Endodermal cell (in vitro differentiated cells): ENCODE measurements around the gene IL26. TPM values are rescaled to one million over a fixed set of nuclear protein-coding genes. Genes with fewer than 3 reads are reported as not detected.

Experiments
- DNase-seq: peaks from one replicate; pipeline ENCODE4 v3.0.0-alpha.2; 2017
- H3K27ac ChIP-seq: 2 replicates; pipeline ENCODE4 v1.5.1; 2013; ENCODE audit warnings: mild to moderate bottlenecking, low read depth, low read length, moderate library complexity
- H3K27me3 ChIP-seq: 2 replicates; pipeline ENCODE4 v1.6.1; 2013; ENCODE audit warnings: mild to moderate bottlenecking, low read length, moderate library complexity; ENCODE audit not compliant: insufficient read depth, control insufficient read depth, poor library complexity, severe bottlenecking
- H3K36me3 ChIP-seq: 2 replicates; pipeline ENCODE4 v1.7.0; 2013; ENCODE audit warnings: mild to moderate bottlenecking, low read length, moderate library complexity; ENCODE audit not compliant: control insufficient read depth, insufficient read depth
- H3K4me1 ChIP-seq: one replicate; pipeline ENCODE4 v1.7.0; 2013; ENCODE audit warnings: low read length; ENCODE audit not compliant: control insufficient read depth, insufficient read depth
- H3K4me3 ChIP-seq: 2 replicates; pipeline ENCODE4 v1.5.1; 2013; ENCODE audit warnings: mild to moderate bottlenecking, low read length, moderate library complexity
- H3K9ac ChIP-seq: 2 replicates; pipeline ENCODE4 v1.6.1; 2013; ENCODE audit warnings: mild to moderate bottlenecking, low read length, moderate library complexity; ENCODE audit not compliant: poor library complexity, severe bottlenecking; ENCODE audit errors: extremely low read depth
- H3K9me3 ChIP-seq: 2 replicates; pipeline ENCODE4 v1.6.1; 2013; ENCODE audit warnings: mild to moderate bottlenecking, low read length, moderate library complexity; ENCODE audit not compliant: control insufficient read depth
- H3K27ac Mint-ChIP-seq: 2 replicates; pipeline ENCODE4 v1.8.0; 2020; ENCODE audit warnings: mixed read lengths
- H3K27me3 Mint-ChIP-seq: 2 replicates; pipeline ENCODE4 v1.8.0; 2021; ENCODE audit warnings: mild to moderate bottlenecking, mixed read lengths; ENCODE audit not compliant: insufficient read depth
- H3K36me3 Mint-ChIP-seq: 2 replicates; pipeline ENCODE4 v1.8.0; 2020; ENCODE audit warnings: low read depth, mixed read lengths
- H3K4me1 Mint-ChIP-seq: 2 replicates; pipeline ENCODE4 v1.8.0; 2020; ENCODE audit warnings: mixed read lengths
- H3K4me3 Mint-ChIP-seq: 2 replicates; pipeline ENCODE4 v1.8.0; 2020; ENCODE audit warnings: mild to moderate bottlenecking, moderate library complexity, mixed read lengths
- H3K9me3 Mint-ChIP-seq: 2 replicates; pipeline ENCODE4 v1.8.0; 2020; ENCODE audit warnings: mild to moderate bottlenecking, mixed read lengths
- CTCF ChIP-seq: fragments of 200-600 bp; sonication (generic); conservative IDR thresholded peaks from 2 replicates; pipeline ENCODE4 v1.5.0; 2021; ENCODE audit warnings: antibody characterized with exemption, mild to moderate bottlenecking
- WGBS, 2 experiments: methylation state at CpG; one replicate each; pipeline versions ENCODE4 v1.1.5 to v1.1.7; 2013; ENCODE audit warnings: missing lambda C conversion rate in 2 of 2, mixed read lengths in 1 of 2; ENCODE audit not compliant: insufficient coverage in 1 of 2, insufficient read length in 1 of 2; 5-methylcytosine and 5-hydroxymethylcytosine counted together
- total RNA-seq, 2 donors: library from RNA; stranded (reverse); fragmentation: NEBNext Ultra II Directional in 1 of 2; extraction: Animal tissue kit (Norgen Biotek cat#: 25700) in 1 of 2; gene quantifications; 2 replicates in 1 of 2; 3 replicates in 1 of 2; pipeline ENCODE4 v1.2.1, GENCODE V29; 2021

Gene IL26
- total RNA-seq, 2 donors from 2014 or later, result not detected

GRCh38 chr12:68263366-68263765 lies 37.8 kb upstream of the IL26 start:
- TF ChIP-seq CTCF, result no peak

GRCh38 chr12:68261896-68262295 lies 36.3 kb upstream of the IL26 start:
- no peaks in the 10 kb centered on the region for H3K9me3 ChIP-seq
- H3K4me1 Mint-ChIP-seq, result peaks cover 10% of the 10 kb centered on the region
- TF ChIP-seq CTCF, result no peak

More at GRCh38 chr12:68263366-68263765, 37.8 kb upstream of the IL26 start:
- H3K9ac ChIP-seq, result no peak overlapping the region
- no peak for DNase-seq
- H3K27me3 ChIP-seq, result no peaks in the 10 kb centered on the region
- H3K27ac Mint-ChIP-seq, result no peak overlapping the region
- no peak overlapping the region for H3K27ac ChIP-seq
- no peaks in the 10 kb centered on the region for H3K36me3 Mint-ChIP-seq
- no peaks in the 10 kb centered on the region for H3K9me3 ChIP-seq
- H3K27me3 Mint-ChIP-seq, result peaks cover 10% of the 10 kb centered on the region
- no peak overlapping the region for H3K4me3 Mint-ChIP-seq
- WGBS, 2 experiments, result 86 to 92% methylated on average over 1 of the region's 1 CpG
- no peaks in the 10 kb centered on the region for H3K36me3 ChIP-seq
- H3K4me3 ChIP-seq, result no peak overlapping the region
- H3K9me3 Mint-ChIP-seq, result no peaks in the 10 kb centered on the region
- no peaks in the 10 kb centered on the region for H3K4me1 ChIP-seq
- H3K4me1 Mint-ChIP-seq, result peaks cover 10% of the 10 kb centered on the region

GRCh38 chr12:68260153-68260552 lies 34.5 kb upstream of the IL26 start:
- WGBS, 2 experiments, result 82 to 100% methylated on average over 1 to 3 of the region's 3 CpGs
- no peak overlapping the region for H3K27ac ChIP-seq
- no peaks in the 10 kb centered on the region for H3K9me3 Mint-ChIP-seq
- H3K4me1 ChIP-seq, result no peaks in the 10 kb centered on the region
- no peak overlapping the region for H3K27ac Mint-ChIP-seq
- no peak for DNase-seq
- peaks cover 10% of the 10 kb centered on the region for H3K4me1 Mint-ChIP-seq
- H3K36me3 Mint-ChIP-seq, result no peaks in the 10 kb centered on the region
- H3K9ac ChIP-seq, result no peak overlapping the region
- H3K4me3 ChIP-seq, result no peak overlapping the region
- no peaks in the 10 kb centered on the region for H3K9me3 ChIP-seq
- no peaks in the 10 kb centered on the region for H3K27me3 ChIP-seq
- no peaks in the 10 kb centered on the region for H3K36me3 ChIP-seq
- TF ChIP-seq CTCF, result no peak
- H3K27me3 Mint-ChIP-seq, result peaks cover 7% of the 10 kb centered on the region
- no peak overlapping the region for H3K4me3 Mint-ChIP-seq

More at GRCh38 chr12:68261896-68262295, 36.3 kb upstream of the IL26 start:
- peaks cover 10% of the 10 kb centered on the region for H3K27me3 Mint-ChIP-seq
- H3K27me3 ChIP-seq, result no peaks in the 10 kb centered on the region
- no peak overlapping the region for H3K4me3 Mint-ChIP-seq
- no peaks in the 10 kb centered on the region for H3K4me1 ChIP-seq
- H3K36me3 Mint-ChIP-seq, result no peaks in the 10 kb centered on the region
- H3K27ac Mint-ChIP-seq, result no peak overlapping the region
- no peak overlapping the region for H3K4me3 ChIP-seq
- no peaks in the 10 kb centered on the region for H3K9me3 Mint-ChIP-seq
- no peak overlapping the region for H3K27ac ChIP-seq
- H3K9ac ChIP-seq, result no peak overlapping the region
- no peaks in the 10 kb centered on the region for H3K36me3 ChIP-seq
- no peak for DNase-seq
